Activated T-cell treated with anti-CD3 and anti-CD28 coated beads, Interleukin-2, amount 50 U/mL, for 4 hours (primary cell): ENCODE measurements around the gene FHOD3. TPM values are rescaled to one million over a fixed set of nuclear protein-coding genes. Genes with fewer than 3 reads are reported as not detected.
"Not testable (repeated sequence)": the region's sequence is repeated elsewhere in the genome, so short reads cannot be mapped to it uniquely, and the experiment has no call there.

Source experiments
- ATAC-seq, 2 donors: fragments of 200-7000 bp; cut with Tn5 transposase; one replicate each; pipeline ENCODE4 v1.10.0; 2021
- DNase-seq: peaks from one replicate; pipeline ENCODE4 v3.0.0-alpha.2; 2020
- H3K27me3 Mint-ChIP-seq: one replicate; pipeline ENCODE4 v1.8.0; 2021; ENCODE audit warnings: low read depth, mixed read lengths
- H3K36me3 Mint-ChIP-seq: one replicate; pipeline ENCODE4 v1.8.0; 2022; ENCODE audit warnings: mixed read lengths; ENCODE audit not compliant: insufficient read depth
- H3K4me1 Mint-ChIP-seq: one replicate; pipeline ENCODE4 v1.8.0; 2021; ENCODE audit warnings: low read depth, mixed read lengths
- H3K4me3 Mint-ChIP-seq: one replicate; pipeline ENCODE4 v1.8.0; 2021; ENCODE audit warnings: mild to moderate bottlenecking, moderate library complexity, mixed read lengths
- H3K9me3 Mint-ChIP-seq: one replicate; pipeline ENCODE4 v1.8.0; 2021; ENCODE audit warnings: mixed read lengths
- total RNA-seq, 3 donors: library from RNA; stranded (reverse); gene quantifications; one replicate each; pipeline ENCODE4 v1.2.1, GENCODE V29; 2021

FHOD3 gene
- total RNA-seq, 3 donors from 2014 or later: 0.13 TPM; not detected in 2

- ATAC-seq (no peak), DNase-seq (no peak)
- no peaks in the 10 kb centered on the region for H3K36me3 Mint-ChIP-seq
- peaks cover 4% of the 10 kb centered on the region for H3K27me3 Mint-ChIP-seq
- H3K9me3 Mint-ChIP-seq: no peaks in the 10 kb centered on the region
- no peak overlapping the region for H3K4me3 Mint-ChIP-seq
- no peaks in the 10 kb centered on the region for H3K4me1 Mint-ChIP-seq
Measured at GRCh38 chr18:36536426-36536825, 238.9 kb downstream of the FHOD3 start.

- no peaks in the 10 kb centered on the region for H3K9me3 Mint-ChIP-seq
- H3K27me3 Mint-ChIP-seq: peaks cover 4% of the 10 kb centered on the region
- no peaks in the 10 kb centered on the region for H3K4me1 Mint-ChIP-seq
- DNase-seq (no peak), ATAC-seq (no peak)
- H3K36me3 Mint-ChIP-seq: no peaks in the 10 kb centered on the region
- no peak overlapping the region for H3K4me3 Mint-ChIP-seq
Measured at GRCh38 chr18:36537289-36537688, 239.8 kb downstream of the FHOD3 start.

GRCh38 chr18:36539674-36540231, 242.2 kb downstream of the FHOD3 start:
- ATAC-seq (no peak), DNase-seq (no peak)
- Mint-ChIP-seq H3K36me3 (no peaks in the 10 kb centered on the region), H3K4me3 (no peak overlapping the region), H3K27me3 (peaks cover 4% of the 10 kb centered on the region), H3K9me3 (no peaks in the 10 kb centered on the region), H3K4me1 (no peaks in the 10 kb centered on the region)

- ATAC-seq (no peak), DNase-seq (no peak)
- no peaks in the 10 kb centered on the region for H3K27me3 Mint-ChIP-seq
- H3K4me3 Mint-ChIP-seq: no peak overlapping the region
- H3K9me3 Mint-ChIP-seq: no peaks in the 10 kb centered on the region
- no peaks in the 10 kb centered on the region for H3K4me1 Mint-ChIP-seq
- H3K36me3 Mint-ChIP-seq: no peaks in the 10 kb centered on the region
Measured at GRCh38 chr18:36543030-36543429, 245.5 kb downstream of the FHOD3 start.

- no peak for ATAC-seq
- no peak for DNase-seq
- Mint-ChIP-seq H3K36me3 (no peaks in the 10 kb centered on the region), H3K9me3 (no peaks in the 10 kb centered on the region), H3K4me1 (no peaks in the 10 kb centered on the region), H3K4me3 (no peak overlapping the region), H3K27me3 (no peaks in the 10 kb centered on the region)
Measured at GRCh38 chr18:36543991-36544725, 246.6 kb downstream of the FHOD3 start.

- DNase-seq: no peak
- ATAC-seq: no peak
- no peak overlapping the region for H3K4me3 Mint-ChIP-seq
- no peaks in the 10 kb centered on the region for H3K36me3 Mint-ChIP-seq
- H3K27me3 Mint-ChIP-seq: no peaks in the 10 kb centered on the region
- no peaks in the 10 kb centered on the region for H3K9me3 Mint-ChIP-seq
- no peaks in the 10 kb centered on the region for H3K4me1 Mint-ChIP-seq
Measured at GRCh38 chr18:36545821-36546427, 248.4 kb downstream of the FHOD3 start.

- DNase-seq (no peak), ATAC-seq (no peak)
- Mint-ChIP-seq H3K4me1 (no peaks in the 10 kb centered on the region), H3K4me3 (no peak overlapping the region), H3K27me3 (no peaks in the 10 kb centered on the region), H3K36me3 (no peaks in the 10 kb centered on the region), H3K9me3 (no peaks in the 10 kb centered on the region)
Measured at GRCh38 chr18:36546876-36547275, 249.4 kb downstream of the FHOD3 start.

- Mint-ChIP-seq H3K9me3 (no peaks in the 10 kb centered on the region), H3K36me3 (no peaks in the 10 kb centered on the region), H3K4me3 (no peak overlapping the region), H3K4me1 (no peaks in the 10 kb centered on the region), H3K27me3 (no peaks in the 10 kb centered on the region)
- DNase-seq (no peak), ATAC-seq (no peak)
Measured at GRCh38 chr18:36547544-36547943, 250.0 kb downstream of the FHOD3 start.

- not testable (repeated sequence) for H3K9me3 Mint-ChIP-seq, ATAC-seq, DNase-seq, H3K4me3 Mint-ChIP-seq, H3K4me1 Mint-ChIP-seq, H3K36me3 Mint-ChIP-seq, H3K27me3 Mint-ChIP-seq
Measured at GRCh38 chr18:36551274-36551673, 253.8 kb downstream of the FHOD3 start.

- ATAC-seq: no peak
- no peak for DNase-seq
- H3K4me1 Mint-ChIP-seq: no peaks in the 10 kb centered on the region
- H3K27me3 Mint-ChIP-seq: peaks cover 6% of the 10 kb centered on the region
- H3K4me3 Mint-ChIP-seq: no peak overlapping the region
- no peaks in the 10 kb centered on the region for H3K36me3 Mint-ChIP-seq
- H3K9me3 Mint-ChIP-seq: no peaks in the 10 kb centered on the region
Measured at GRCh38 chr18:36558234-36558633, 260.7 kb downstream of the FHOD3 start.

GRCh38 chr18:36559149-36559857, 261.8 kb downstream of the FHOD3 start:
- Mint-ChIP-seq H3K36me3 (no peaks in the 10 kb centered on the region), H3K4me3 (no peak overlapping the region), H3K9me3 (no peaks in the 10 kb centered on the region), H3K27me3 (peaks cover 5% of the 10 kb centered on the region), H3K4me1 (no peaks in the 10 kb centered on the region)
- no peak for DNase-seq
- ATAC-seq: no peak

GRCh38 chr18:36560187-36560586, 262.7 kb downstream of the FHOD3 start:
- Mint-ChIP-seq H3K4me1 (no peaks in the 10 kb centered on the region), H3K9me3 (no peaks in the 10 kb centered on the region), H3K27me3 (peaks cover 10% of the 10 kb centered on the region), H3K4me3 (no peak overlapping the region), H3K36me3 (no peaks in the 10 kb centered on the region)
- DNase-seq (no peak), ATAC-seq (no peak)

- ATAC-seq: no peak
- no peak for DNase-seq
- Mint-ChIP-seq H3K4me3 (no peak overlapping the region), H3K9me3 (no peaks in the 10 kb centered on the region), H3K4me1 (no peaks in the 10 kb centered on the region), H3K36me3 (no peaks in the 10 kb centered on the region), H3K27me3 (peaks cover 15% of the 10 kb centered on the region)
Measured at GRCh38 chr18:36561046-36561445, 263.5 kb downstream of the FHOD3 start.

GRCh38 chr18:36564841-36565240, 267.3 kb downstream of the FHOD3 start:
- Mint-ChIP-seq H3K27me3 (peaks cover 26% of the 10 kb centered on the region), H3K4me3 (no peak overlapping the region), H3K9me3 (no peaks in the 10 kb centered on the region), H3K36me3 (no peaks in the 10 kb centered on the region), H3K4me1 (no peaks in the 10 kb centered on the region)
- DNase-seq (no peak), ATAC-seq (no peak)
